Stimulated activated CD4-positive, alpha-beta T cell treated with anti-CD3 and anti-CD28 coated beads, Interleukin-1b, Interleukin-23, amount 100 ng/mL, for 1 hour (primary cell): ENCODE results near the gene ARHGEF28.

Source experiments
- DNase-seq, 2 donors: peaks; one replicate each; pipeline ENCODE4 v3.0.0-alpha.2; 2020; ENCODE audit warnings: low read depth in 2 of 2

The ARHGEF28 gene

GRCh38 chr5:73935719-73936118 is 309.7 kb downstream of the ARHGEF28 start:
- DNase-seq, result no peak

- no peak for DNase-seq
These were observed 312.4 kb downstream of the ARHGEF28 start for GRCh38 chr5:73938280-73938937.

- no peak for DNase-seq
These were observed 312.9 kb downstream of the ARHGEF28 start for GRCh38 chr5:73938938-73939320.

GRCh38 chr5:73939557-73939956 is 313.6 kb downstream of the ARHGEF28 start:
- no peak for DNase-seq

- no peak for DNase-seq
These were observed 314.0 kb downstream of the ARHGEF28 start for GRCh38 chr5:73940026-73940425.

GRCh38 chr5:73940801-73941200 is 314.8 kb downstream of the ARHGEF28 start:
- no peak for DNase-seq

GRCh38 chr5:73942783-73943182 is 316.8 kb downstream of the ARHGEF28 start:
- DNase-seq, result no peak

- DNase-seq, result no peak
These were observed 317.4 kb downstream of the ARHGEF28 start for GRCh38 chr5:73943397-73943796.

- no peak for DNase-seq
These were observed 318.6 kb downstream of the ARHGEF28 start for GRCh38 chr5:73944581-73944980.

GRCh38 chr5:73945505-73945904 is 319.5 kb downstream of the ARHGEF28 start:
- DNase-seq, result no peak

GRCh38 chr5:73946278-73946677 is 320.3 kb downstream of the ARHGEF28 start:
- no peak for DNase-seq

- no peak for DNase-seq
These were observed 321.1 kb downstream of the ARHGEF28 start for GRCh38 chr5:73946919-73947602.

- no peak for DNase-seq
These were observed 322.1 kb downstream of the ARHGEF28 start for GRCh38 chr5:73947906-73948640.

GRCh38 chr5:73948720-73949119 is 322.7 kb downstream of the ARHGEF28 start:
- no peak for DNase-seq

GRCh38 chr5:73950441-73950873 is 324.5 kb downstream of the ARHGEF28 start:
- DNase-seq, result no peak

GRCh38 chr5:73950912-73951430 is 325.0 kb downstream of the ARHGEF28 start:
- no peak for DNase-seq

- DNase-seq, result no peak
These were observed 326.9 kb downstream of the ARHGEF28 start for GRCh38 chr5:73952872-73953271.

- DNase-seq, result no peak
These were observed 328.4 kb downstream of the ARHGEF28 start for GRCh38 chr5:73954381-73954780.

- no peak for DNase-seq
These were observed 329.4 kb downstream of the ARHGEF28 start for GRCh38 chr5:73955271-73955846.

- no peak for DNase-seq
These were observed 331.5 kb downstream of the ARHGEF28 start for GRCh38 chr5:73957397-73958001.

- DNase-seq, result no peak
These were observed 332.0 kb downstream of the ARHGEF28 start for GRCh38 chr5:73958037-73958436.

GRCh38 chr5:73960023-73960422 is 334.0 kb downstream of the ARHGEF28 start:
- no peak for DNase-seq
